Measurements from ENCODE around the gene ACVR1.

- TF ChIP-seq CTCF (IDR thresholded peaks at IDR 0.05) (no peak), POLR2A (IDR thresholded peaks at IDR 0.05) (no peak)
Observed at GRCh38 chr2:157835006-157835405, 41.1 kb downstream of the ACVR1 start.

Data from esophagus squamous epithelium (tissue), 4 donors.